Measurements from ENCODE around the gene TXNDC2. TPM values are rescaled to one million over a fixed set of nuclear protein-coding genes. Genes with fewer than 3 reads are reported as not detected.

Gene TXNDC2
- total RNA-seq, 4 donors from 2014 or later = 0.27 TPM; not detected in 3

DNA sequence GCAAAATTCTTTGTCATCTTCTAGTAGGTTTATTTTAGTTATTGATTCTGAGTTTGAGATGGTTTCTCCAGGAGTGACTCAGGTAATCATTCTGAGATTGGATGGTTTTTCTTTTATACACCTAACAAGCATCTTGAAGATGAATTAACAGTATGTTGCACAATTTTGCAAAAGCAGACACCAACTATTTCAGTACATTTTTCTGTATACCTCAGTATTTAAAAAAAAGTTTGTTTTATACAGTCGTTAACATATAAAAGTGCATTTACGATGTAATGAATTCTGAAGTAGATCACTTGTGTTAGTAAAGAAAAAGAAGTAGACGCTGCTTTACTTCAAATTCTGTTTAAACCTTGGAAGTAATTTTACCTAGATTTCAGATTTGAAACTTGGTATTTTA is 31.0 kb downstream of the TXNDC2 start:
- intact Hi-C loops (cut with DNase I; ENCODE audit: low total_unique reads) (loop anchor here (10.0 kb wide), 1 partner anchor 62 kb away; no protein-coding TSS in a partner anchor), in situ Hi-C loops (cut with MboI; ENCODE audit: low pct_ligation_motif_present in 1 of 4, low pct_unique_long_range_greater_than_20kb in 1 of 4, low sequenced_read_pairs in 3 of 4) (loop anchor here in 1 of 4 donors (25.0 kb wide), 1 partner anchor 305 kb away; the partner anchor contains the start of gene PPP4R1)
- peak overlapping the region in 1 of 4 donors; percentile 88 for H3K4me3 ChIP-seq
- no peaks in the 10 kb centered on the region for H3K9me3 ChIP-seq
- TF ChIP-seq, protein P1, sequence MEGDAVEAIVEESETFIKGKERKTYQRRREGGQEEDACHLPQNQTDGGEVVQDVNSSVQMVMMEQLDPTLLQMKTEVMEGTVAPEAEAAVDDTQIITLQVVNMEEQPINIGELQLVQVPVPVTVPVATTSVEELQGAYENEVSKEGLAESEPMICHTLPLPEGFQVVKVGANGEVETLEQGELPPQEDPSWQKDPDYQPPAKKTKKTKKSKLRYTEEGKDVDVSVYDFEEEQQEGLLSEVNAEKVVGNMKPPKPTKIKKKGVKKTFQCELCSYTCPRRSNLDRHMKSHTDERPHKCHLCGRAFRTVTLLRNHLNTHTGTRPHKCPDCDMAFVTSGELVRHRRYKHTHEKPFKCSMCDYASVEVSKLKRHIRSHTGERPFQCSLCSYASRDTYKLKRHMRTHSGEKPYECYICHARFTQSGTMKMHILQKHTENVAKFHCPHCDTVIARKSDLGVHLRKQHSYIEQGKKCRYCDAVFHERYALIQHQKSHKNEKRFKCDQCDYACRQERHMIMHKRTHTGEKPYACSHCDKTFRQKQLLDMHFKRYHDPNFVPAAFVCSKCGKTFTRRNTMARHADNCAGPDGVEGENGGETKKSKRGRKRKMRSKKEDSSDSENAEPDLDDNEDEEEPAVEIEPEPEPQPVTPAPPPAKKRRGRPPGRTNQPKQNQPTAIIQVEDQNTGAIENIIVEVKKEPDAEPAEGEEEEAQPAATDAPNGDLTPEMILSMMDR (IDR thresholded peaks at IDR 0.05) = no peak
- TF ChIP-seq POLR2A (IDR thresholded peaks at IDR 0.05) = no peak
- no peak for TF ChIP-seq EP300 (IDR thresholded peaks at IDR 0.05; ENCODE audit: low read depth)
- TF ChIP-seq POLR2AphosphoS5 (IDR thresholded peaks at IDR 0.05) = no peak
- WGBS, 2 donors (ENCODE audit: low coverage in 1 of 2) = 34 to 59% methylated on average over 3 of the region's 3 CpGs
- no peaks in the 10 kb centered on the region for H3K36me3 ChIP-seq
- H3K27me3 ChIP-seq = no peaks in the 10 kb centered on the region
- H3K4me1 ChIP-seq = peaks cover 21 to 70% (median 58%) of the 10 kb centered on the region in 4 donors
- DNase-seq = no peak
- H3K27ac ChIP-seq = peak overlapping the region; percentile 99 to 100 (median 99)

DNA sequence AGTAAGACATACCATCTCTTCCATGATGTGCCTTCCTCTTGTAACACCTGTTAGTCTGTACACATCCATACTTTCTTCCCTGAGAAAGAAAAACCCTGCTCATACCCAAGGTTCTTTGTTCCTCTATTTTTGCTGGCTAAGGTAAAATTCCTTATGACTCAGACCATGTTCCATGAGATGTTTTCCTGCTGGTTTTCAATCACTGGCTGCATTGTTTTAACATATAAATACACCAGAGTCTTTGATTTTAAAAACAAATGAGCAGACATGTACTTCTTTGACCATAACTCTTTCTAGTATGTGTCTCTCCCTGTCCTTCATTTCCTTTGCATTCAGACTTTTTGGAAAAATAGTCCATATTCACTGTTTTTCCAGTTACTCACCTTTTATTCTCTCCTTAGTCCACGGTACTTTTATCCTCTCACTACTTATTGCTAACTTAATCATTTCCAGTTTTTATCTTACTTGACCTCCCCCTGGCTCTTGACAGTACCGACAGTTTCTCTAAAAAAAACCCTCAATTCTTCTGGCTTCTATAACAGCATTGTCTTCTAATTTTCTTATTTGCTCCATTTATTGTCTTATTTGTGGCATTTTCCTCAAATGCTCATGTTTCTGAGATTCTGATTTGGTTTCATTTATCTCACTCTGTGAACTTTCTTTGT is 32.4 kb downstream of the TXNDC2 start:
- no peaks in the 10 kb centered on the region for H3K36me3 ChIP-seq
- DNase-seq = no peak
- H3K9me3 ChIP-seq = no peaks in the 10 kb centered on the region
- TF ChIP-seq, protein P1 (IDR thresholded peaks at IDR 0.05) = no peak
- TF ChIP-seq POLR2AphosphoS5 (IDR thresholded peaks at IDR 0.05) (no peak), EP300 (IDR thresholded peaks at IDR 0.05; ENCODE audit: low read depth) (no peak), POLR2A (IDR thresholded peaks at IDR 0.05) (no peak)
- 37 to 43% methylated on average over 2 of the region's 2 CpGs for WGBS, 2 donors (ENCODE audit: low coverage in 1 of 2)
- in situ Hi-C loops (cut with MboI; ENCODE audit: low pct_ligation_motif_present in 1 of 4, low pct_unique_long_range_greater_than_20kb in 1 of 4, low sequenced_read_pairs in 3 of 4) = loop anchor here in 1 of 4 donors (25.0 kb wide), 1 partner anchor 306 kb away; the partner anchor contains the start of gene PPP4R1
- no peak overlapping the region for H3K4me3 ChIP-seq
- peaks cover 28 to 79% (median 64%) of the 10 kb centered on the region in 4 donors for H3K4me1 ChIP-seq
- H3K27me3 ChIP-seq = no peaks in the 10 kb centered on the region
- peak overlapping the region in 1 of 4 donors; percentile 99 for H3K27ac ChIP-seq
- intact Hi-C loops (cut with DNase I; ENCODE audit: low total_unique reads) = loop anchor here (10.0 kb wide), 1 partner anchor 63 kb away; no protein-coding TSS in a partner anchor

DNA sequence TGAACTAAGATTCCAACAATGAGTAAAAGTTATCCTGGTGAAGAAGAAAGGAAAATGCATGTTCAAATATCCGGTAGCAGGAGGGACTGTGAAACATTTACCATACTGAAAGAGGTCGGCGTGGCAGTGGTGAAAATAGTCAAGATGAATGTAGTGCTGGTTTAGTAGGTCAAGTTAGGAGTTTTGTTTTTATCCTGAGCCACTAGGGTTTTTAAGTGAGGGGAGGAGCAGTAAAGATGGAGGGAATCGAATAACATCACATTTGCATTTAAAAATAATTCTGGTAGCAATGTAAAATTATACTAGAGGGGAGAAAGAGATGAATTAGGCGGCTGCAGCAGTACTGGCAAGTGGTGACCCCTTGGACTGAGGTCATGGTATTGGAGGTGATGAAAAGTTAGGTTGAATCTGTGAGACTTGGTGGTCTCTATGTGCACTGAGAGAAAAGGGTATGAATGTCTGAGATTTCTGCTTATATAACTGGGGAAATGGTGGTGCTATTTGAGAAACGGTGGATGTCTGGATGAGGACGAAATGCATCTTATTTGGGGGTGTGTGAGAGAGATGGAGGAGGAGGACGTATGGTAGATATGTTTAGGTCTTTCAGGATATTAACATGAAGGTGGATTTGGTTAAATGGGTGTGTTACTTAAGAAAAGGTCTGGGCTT is 33.9 kb downstream of the TXNDC2 start:
- no peaks in the 10 kb centered on the region for H3K27me3 ChIP-seq
- 72 to 77% methylated on average over 8 of the region's 8 CpGs for WGBS, 2 donors (ENCODE audit: low coverage in 1 of 2)
- no peak overlapping the region for H3K27ac ChIP-seq
- H3K36me3 ChIP-seq = no peaks in the 10 kb centered on the region
- no peaks in the 10 kb centered on the region for H3K9me3 ChIP-seq
- H3K4me1 ChIP-seq = peaks cover 38 to 93% (median 75%) of the 10 kb centered on the region in 4 donors
- H3K4me3 ChIP-seq = no peak overlapping the region
- no peak for TF ChIP-seq POLR2AphosphoS5 (IDR thresholded peaks at IDR 0.05)
- no peak for TF ChIP-seq POLR2A (IDR thresholded peaks at IDR 0.05)
- no peak for TF ChIP-seq EP300 (IDR thresholded peaks at IDR 0.05; ENCODE audit: low read depth)
- TF ChIP-seq, protein P1 (IDR thresholded peaks at IDR 0.05) = no peak
- in situ Hi-C loops (cut with MboI; ENCODE audit: low pct_ligation_motif_present in 1 of 4, low pct_unique_long_range_greater_than_20kb in 1 of 4, low sequenced_read_pairs in 3 of 4) = loop anchor here in 1 of 4 donors (25.0 kb wide), 1 partner anchor 307 kb away; the partner anchor contains the start of gene PPP4R1
- intact Hi-C loops (cut with DNase I; ENCODE audit: low total_unique reads) = loop anchor here (10.0 kb wide), 1 partner anchor 65 kb away; no protein-coding TSS in a partner anchor
- DNase-seq = no peak
